ENCODE measurements around the gene FUBP3. TPM values are rescaled to one million over a fixed set of nuclear protein-coding genes. Genes with fewer than 3 reads are reported as not detected.

FUBP3 gene
- total and polyA plus RNA-seq, 2 experiments from 2014 or later: 42.5 to 74.8 TPM

DNA sequence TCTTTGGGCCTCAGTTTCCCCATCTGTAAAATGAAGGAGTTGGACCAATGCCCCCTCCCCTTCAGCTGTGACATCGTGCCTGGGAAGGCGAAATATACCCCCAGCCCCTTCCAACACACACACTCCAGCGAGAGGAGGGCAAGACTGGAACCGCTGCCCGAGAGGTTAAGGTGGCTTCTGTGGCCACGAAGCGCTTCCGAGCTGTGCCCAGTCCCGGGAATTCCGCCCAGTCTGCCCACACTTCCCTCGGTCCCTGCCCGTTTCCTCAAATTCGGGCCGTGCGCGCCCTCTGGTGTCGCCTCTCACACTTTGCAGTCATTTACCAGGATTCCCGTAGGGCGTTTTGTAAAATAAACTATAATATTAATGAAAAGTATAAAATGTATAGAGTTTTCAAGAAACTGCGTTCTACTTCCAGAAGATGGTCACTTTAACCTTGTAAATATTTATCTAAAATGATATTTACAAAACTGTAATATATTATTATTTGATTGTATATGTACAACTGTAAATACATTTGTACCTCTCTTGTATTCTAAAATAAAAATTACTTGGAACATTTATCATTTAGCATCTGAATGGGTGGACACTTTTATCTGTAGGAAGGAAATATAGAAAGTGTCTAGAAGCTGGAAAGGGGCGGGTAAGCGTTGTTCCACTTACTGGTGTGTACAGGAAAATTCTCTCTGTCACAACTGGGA is 103.2 kb downstream of the FUBP3 start (continued):
- TF ChIP-seq ZNF462 (CRISPR knock-in tag; IDR thresholded peaks at IDR 0.05) (no peak), JUNB (IDR thresholded peaks at IDR 0.05; ENCODE audit: unreplicated experiment) (no peak)

DNA sequence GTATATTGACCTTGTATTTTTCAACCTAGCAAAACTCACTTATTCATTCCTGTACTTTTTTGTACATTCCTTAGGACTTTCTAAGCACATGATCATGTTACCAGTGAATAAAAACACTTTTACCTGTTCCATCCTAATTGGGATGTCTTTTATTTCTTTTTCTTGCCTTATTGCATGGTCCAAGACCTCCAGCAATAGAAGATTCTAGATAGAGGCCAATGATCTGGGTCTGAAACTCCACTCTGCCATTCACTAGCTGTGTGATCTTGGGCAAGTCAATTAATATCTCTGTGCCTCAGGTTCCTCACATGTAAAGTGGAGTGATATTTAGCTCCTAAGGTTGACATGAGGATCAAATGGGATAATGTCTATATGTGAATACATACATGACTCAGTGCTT is 105.7 kb downstream of the FUBP3 start:
- Histone ChIP-seq H3K36me3 (ENCODE audit: insufficient read depth) (no peaks in the 10 kb centered on the region), H3K79me2 (replicated peaks; ENCODE audit: insufficient read depth) (no peaks in the 10 kb centered on the region), H3K4me3 (no peak overlapping the region), H3K4me1 (ENCODE audit: insufficient read depth) (peaks cover 5% of the 10 kb centered on the region; the same call in 1 of the 2 replicates), H3F3A (replicated peaks; ENCODE audit: low read depth) (no peaks in the 10 kb centered on the region), H3K9me2 (ENCODE audit: insufficient read depth) (no peaks in the 10 kb centered on the region), H3K27me3 (ENCODE audit: insufficient read depth) (peaks cover 24% of the 10 kb centered on the region), H3K27ac (ENCODE audit: low read depth) (no peak overlapping the region), H3K4me2 (no peak overlapping the region), H4K20me1 (replicated peaks; ENCODE audit: insufficient read depth) (peaks cover 3% of the 10 kb centered on the region; the same call in 1 of the 2 replicates), H2AFZ (no peak overlapping the region)
- ATAC-seq (no peak), DNase-seq (ENCODE audit: low spot score) (no peak)
- peaks cover 15% of the 10 kb centered on the region; the same call in 2 of the 3 replicates for H3K9me3 Mint-ChIP-seq
- H3K27ac Mint-ChIP-seq: no peak overlapping the region
- H3K4me3 Mint-ChIP-seq: no peak overlapping the region
- no peaks in the 10 kb centered on the region for H3K36me3 Mint-ChIP-seq (ENCODE audit: low read depth)
- H3K4me1 Mint-ChIP-seq: peaks cover 4% of the 10 kb centered on the region
- peaks cover 26% of the 10 kb centered on the region for H3K27me3 Mint-ChIP-seq (ENCODE audit: insufficient read depth, low read depth, poor library complexity)
- TF ChIP-seq NANOG (IDR thresholded peaks at IDR 0.05; ENCODE audit: borderline replicate concordance) (no peak), CREB1 (CRISPR knock-in tag; IDR thresholded peaks at IDR 0.05; ENCODE audit: low read depth) (no peak), STAT1 (IDR thresholded peaks at IDR 0.05; ENCODE audit: unreplicated experiment) (no peak), POLR2AphosphoS5 (IDR thresholded peaks at IDR 0.05; ENCODE audit: low read depth) (no peak), JUNB (IDR thresholded peaks at IDR 0.05; ENCODE audit: unreplicated experiment) (no peak), ZNF114 (CRISPR knock-in tag; IDR thresholded peaks at IDR 0.05) (no peak)
- TF ChIP-seq, protein P1, sequence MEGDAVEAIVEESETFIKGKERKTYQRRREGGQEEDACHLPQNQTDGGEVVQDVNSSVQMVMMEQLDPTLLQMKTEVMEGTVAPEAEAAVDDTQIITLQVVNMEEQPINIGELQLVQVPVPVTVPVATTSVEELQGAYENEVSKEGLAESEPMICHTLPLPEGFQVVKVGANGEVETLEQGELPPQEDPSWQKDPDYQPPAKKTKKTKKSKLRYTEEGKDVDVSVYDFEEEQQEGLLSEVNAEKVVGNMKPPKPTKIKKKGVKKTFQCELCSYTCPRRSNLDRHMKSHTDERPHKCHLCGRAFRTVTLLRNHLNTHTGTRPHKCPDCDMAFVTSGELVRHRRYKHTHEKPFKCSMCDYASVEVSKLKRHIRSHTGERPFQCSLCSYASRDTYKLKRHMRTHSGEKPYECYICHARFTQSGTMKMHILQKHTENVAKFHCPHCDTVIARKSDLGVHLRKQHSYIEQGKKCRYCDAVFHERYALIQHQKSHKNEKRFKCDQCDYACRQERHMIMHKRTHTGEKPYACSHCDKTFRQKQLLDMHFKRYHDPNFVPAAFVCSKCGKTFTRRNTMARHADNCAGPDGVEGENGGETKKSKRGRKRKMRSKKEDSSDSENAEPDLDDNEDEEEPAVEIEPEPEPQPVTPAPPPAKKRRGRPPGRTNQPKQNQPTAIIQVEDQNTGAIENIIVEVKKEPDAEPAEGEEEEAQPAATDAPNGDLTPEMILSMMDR (conservative IDR thresholded peaks at IDR 0.05; ENCODE audit: low read depth in 2 of 2): no peak
